HG02840 (cell line): ENCODE data around the gene SAFB.

Experiments used
- ATAC-seq: cut with Tn5 transposase; IDR thresholded peaks from one replicate; pipeline ENCODE4 v1.9.1; 2021; ENCODE audit warnings: mild to moderate bottlenecking, moderate library complexity, moderate number of reproducible peaks; ENCODE audit not compliant: unreplicated experiment, low FRiP score

The SAFB gene

GRCh38 chr19:5624741-5625278, 1.9 kb downstream of the SAFB start:
- no peak for ATAC-seq

DNA sequence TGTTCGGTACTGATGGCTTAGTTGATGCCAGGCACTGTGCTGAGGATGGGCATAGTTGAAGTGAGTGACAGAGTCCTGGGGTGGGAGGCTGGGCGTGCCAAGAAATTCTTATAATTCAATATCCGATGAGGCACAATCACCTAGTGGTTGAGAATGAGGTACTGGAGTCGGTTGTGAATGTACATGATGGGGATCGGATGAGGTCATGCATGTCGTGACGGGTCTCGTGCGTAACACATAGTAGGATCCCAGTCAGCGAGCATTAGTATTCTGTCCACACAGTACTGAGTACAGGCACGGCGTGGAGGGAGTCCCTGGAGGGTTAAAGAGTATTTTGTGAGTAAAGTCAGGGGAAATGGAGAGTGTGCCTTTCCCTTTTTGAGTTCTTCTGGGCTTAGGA, 2.8 kb downstream of the SAFB start:
- ATAC-seq: no peak

DNA sequence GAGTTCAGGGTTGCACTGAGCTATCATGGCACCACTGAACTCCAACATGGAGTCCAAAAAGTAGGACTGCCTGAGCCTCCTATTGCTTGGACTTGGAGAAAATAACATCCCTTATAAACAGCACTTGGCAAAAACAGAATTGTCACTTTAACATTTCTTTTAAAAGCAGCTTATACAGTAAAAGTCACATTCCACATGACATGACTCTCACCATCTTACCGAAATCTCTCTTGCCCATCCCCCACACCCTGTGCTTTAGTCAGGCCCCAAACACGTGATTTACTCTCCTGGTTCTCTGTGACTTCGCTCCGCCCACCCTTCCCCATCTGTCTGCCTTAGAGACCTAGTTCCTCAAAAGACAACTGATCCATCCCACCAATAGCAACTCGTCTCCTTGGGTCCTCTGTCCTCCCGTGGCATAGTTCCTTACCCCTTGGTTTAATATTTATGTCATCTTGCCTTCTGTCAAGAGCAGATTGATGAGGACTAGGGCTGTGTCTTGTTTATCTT, 4.6 kb downstream of the SAFB start:
- no peak for ATAC-seq

DNA sequence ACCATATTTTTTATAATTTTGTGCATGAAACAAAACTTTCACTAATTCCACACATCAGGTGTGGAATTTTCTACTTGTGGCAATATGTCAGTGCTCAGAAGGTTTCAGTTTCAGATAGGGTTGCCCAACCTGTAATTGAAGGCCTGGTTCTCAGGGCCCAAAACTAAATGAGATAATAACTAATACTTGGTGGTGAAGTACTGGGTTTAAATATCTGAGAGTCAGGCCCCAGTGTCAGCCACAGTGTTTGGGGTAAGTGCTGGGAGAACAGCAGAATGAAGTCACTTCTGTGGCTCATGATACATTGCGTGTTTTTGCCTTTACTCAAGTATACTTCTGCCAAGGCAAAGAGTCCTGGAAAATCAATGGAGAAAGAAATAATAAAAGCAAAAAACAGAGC, 5.6 kb downstream of the SAFB start:
- no peak for ATAC-seq

DNA sequence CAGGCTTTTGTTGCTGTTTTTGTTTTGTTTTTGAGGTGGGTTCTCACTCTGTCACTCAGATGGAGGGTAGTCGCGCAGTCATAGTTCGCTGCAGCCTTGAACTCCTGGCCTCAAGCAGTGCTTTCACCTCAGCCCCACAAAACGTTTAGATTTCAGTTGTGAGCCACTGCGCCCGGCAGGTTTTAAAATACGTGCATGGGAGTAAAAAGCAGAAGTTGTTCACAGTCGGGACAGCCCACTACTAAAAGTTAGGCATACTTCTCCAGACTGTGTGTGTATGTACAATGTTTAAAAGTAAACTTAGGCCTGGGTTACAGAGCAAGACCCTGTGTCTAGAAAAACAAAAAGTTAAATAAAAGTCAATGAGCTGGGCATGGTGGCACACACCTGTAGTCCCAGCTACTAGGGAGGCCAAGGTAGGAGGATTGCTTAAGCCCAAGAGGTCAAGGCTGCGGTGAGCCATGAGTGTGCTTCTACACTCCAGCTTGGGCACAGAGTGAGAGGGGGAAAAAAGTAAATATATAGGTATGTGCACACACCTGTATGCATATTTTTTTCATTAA, 6.1 kb downstream of the SAFB start:
- no peak for ATAC-seq

DNA sequence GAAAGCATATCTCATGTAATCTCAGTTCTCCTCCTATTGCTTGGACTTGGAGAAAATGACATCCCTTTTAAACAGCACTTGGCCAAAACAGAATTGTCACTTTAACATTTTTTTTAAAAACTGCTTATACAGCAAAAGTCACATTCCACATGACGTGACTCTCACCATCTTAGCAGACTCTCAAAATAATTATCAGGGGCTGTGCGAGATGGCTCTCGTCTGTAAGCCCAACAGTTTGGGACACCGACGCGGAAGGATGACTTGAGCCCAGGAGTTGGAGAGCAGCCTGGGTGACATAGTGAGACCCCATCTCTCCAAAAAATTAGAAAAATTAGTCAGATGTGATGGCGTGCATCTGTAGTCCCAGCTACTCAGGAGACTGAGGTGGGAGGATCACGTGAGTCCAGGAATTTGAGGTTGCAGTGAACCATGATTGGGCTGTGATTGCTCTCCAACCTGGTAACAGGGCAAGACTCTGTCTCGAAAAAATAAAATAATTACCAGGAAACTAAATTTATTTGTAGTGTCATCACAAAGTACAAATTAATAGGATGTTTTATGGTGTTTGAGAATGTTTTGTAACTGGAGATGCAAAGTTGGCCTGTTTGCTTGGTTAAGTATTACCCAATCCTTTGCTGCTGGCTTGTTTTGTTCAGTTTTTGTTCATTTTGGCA, 8.8 kb downstream of the SAFB start:
- ATAC-seq: no peak

DNA sequence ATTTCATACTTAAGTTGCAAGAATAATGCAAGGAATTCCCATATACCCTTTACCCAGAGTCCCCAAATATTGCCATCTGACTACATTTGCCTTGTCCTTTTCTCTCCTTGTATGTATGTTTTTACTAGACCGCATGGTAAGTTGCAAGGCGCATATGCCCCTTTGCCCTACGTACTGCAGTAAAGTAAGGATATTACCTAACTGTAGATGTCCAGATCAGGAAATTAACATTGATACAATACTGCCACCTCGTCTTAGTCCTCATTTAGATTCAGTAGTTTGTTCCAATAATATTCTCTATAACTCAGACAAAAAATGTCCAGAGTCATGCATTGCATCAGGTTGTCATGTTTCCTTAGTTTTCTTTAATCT, 9.3 kb downstream of the SAFB start:
- no peak for ATAC-seq

DNA sequence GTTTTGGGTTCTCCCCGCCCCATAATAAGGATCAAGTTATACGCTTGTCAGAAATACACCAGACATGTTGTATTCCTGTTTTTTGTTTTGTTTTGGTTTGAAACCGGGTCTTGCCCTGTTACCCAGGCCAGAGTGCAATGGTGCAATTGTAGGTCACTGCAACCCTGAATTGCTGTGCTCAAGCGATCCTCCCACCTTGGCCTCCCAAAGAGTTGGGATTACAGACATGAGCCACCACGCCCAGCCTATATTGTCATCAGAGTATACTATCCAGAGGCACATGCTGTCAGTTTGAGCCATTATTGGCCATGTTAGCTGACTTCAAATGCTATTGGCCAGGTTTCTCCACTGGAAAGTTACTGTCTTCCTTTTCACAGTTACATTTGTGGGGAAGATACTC, 9.8 kb downstream of the SAFB start:
- no peak for ATAC-seq

GRCh38 chr19:5635427-5635826, 12.5 kb downstream of the SAFB start:
- ATAC-seq: no peak

DNA sequence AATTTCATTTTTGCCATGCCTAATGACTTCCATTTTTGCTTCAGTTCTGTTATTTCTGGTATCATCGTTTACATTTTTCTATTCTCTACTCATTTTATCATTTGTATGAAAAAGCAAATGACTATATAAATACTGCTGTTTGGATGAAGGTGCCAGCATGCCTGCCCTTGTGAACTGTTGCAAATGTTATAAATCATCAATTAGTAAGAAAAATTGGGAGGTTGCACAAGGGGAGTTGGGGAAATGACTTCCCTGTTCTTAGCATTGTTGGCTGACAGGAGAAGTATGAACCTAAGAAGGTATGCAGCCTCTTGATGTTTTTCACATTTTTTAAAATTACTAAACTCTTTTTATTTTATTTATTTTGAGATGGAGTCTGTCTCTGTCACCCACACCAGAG, 15.1 kb downstream of the SAFB start:
- ATAC-seq: no peak

DNA sequence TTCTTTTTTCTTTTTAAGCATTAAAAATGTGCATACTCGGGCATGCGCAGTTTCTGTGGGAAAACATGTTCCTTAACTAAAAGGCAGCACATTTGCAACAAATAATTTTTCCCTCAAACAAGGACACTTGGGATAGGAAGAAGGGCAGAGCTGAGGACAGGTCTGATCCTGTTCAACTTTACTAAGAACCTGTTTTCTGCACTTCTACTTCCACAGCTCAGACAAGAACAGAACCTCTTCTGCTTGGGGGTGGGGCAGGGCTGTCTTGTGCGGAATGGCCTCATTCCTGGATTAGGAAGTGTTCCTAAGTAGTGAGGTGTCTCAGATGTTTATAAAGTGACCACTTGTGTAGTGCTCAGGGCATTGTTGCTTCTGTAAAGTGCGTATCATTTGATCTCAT, 18.3 kb downstream of the SAFB start:
- no peak for ATAC-seq

GRCh38 chr19:5642204-5642603, 19.3 kb downstream of the SAFB start:
- no peak for ATAC-seq

- ATAC-seq: no peak
These were observed 20.2 kb downstream of the SAFB start for GRCh38 chr19:5643060-5643459.

- ATAC-seq: no peak
These were observed 21.2 kb downstream of the SAFB start for GRCh38 chr19:5644037-5644436.

GRCh38 chr19:5645409-5645808, 22.5 kb downstream of the SAFB start:
- ATAC-seq: no peak

GRCh38 chr19:5646703-5647102, 23.8 kb downstream of the SAFB start:
- ATAC-seq: no peak

GRCh38 chr19:5648464-5648863, 25.6 kb downstream of the SAFB start:
- no peak for ATAC-seq

DNA sequence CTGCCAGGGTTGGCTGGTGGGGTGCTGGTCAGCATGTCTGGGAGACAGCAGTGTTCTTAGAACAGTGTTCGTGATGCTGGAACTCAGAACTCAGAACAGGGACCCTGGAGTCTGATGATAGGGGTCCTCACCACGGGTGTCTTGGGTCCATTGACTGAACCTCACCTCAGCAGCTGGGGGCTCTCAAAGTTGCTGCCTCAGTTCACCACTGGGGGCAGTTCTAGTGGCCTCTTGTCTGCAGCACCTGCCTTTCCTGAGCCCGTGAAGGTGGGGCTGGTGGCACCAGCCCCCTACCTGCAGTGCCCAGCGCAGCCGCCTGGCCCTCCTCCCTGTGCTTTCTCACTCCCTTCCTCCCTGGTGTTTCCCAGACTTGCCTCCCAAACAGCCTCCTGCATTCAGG, 28.5 kb downstream of the SAFB start:
- no peak for ATAC-seq

DNA sequence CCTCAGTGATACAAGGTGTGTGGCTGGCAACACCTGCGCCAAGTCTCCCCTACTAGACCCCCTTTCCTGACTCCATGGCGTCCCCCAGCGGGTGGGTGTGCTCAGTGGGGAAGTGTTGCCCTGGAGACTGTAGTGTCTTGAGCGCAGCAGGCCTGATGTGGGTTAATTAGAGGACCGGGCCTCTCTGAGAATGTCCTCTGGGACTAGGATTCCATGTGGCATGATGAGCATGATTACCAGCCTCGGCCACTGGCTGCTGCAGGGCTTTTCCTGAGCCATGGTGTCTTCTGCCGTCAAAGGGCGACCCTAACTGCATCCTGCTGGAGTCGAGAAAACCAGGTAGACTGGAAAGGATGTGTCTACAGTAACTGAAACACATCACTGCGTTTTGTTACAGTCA, 29.4 kb downstream of the SAFB start:
- ATAC-seq: no peak

DNA sequence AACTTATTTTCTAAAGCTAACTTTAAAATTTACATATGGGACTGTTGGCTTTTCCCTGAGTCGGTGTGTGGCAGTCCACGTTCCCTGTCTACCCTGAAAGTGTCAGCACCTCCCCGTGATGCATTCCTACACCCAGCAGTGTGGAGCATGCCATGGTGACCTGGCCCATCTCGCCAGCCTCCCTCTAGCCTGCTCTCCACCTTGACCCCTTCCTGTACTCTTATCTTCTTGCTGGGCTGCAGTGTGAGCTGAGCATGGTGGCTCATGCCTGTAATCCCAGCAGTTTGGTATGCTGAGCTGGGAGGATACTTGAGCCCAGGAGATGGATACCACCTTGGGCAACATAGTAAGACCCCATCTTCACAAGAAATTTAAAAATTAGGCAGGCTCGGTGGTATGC, 32.0 kb downstream of the SAFB start:
- no peak for ATAC-seq

- no peak for ATAC-seq
These were observed 32.5 kb downstream of the SAFB start for GRCh38 chr19:5655412-5655811.

GRCh38 chr19:5661483-5661882, 38.6 kb downstream of the SAFB start:
- ATAC-seq: no peak
